GM21381 (cell line): ENCODE data around the gene IGFL1.
"Not testable (repeated sequence)": the region's sequence is repeated elsewhere in the genome, so short reads cannot be mapped to it uniquely, and the experiment has no call there.

Source experiments
- ATAC-seq: cut with Tn5 transposase; IDR thresholded peaks from one replicate; pipeline ENCODE4 v1.9.1; 2021; ENCODE audit warnings: mild to moderate bottlenecking, moderate library complexity; ENCODE audit not compliant: unreplicated experiment

Gene IGFL1

GRCh38 chr19:46229442-46229841 lies at the start of gene IGFL1:
TSS of gene IGFL1 (plus strand) at chr19:46229742. CDS start at chr19:46229775, 33 bp downstream.
- ATAC-seq = no peak

GRCh38 chr19:46180701-46181387 lies 48.7 kb upstream of the IGFL1 start:
- no peak for ATAC-seq

GRCh38 chr19:46181388-46181779 lies 48.2 kb upstream of the IGFL1 start:
- ATAC-seq = no peak

- ATAC-seq = no peak
Measured at GRCh38 chr19:46182476-46182875, 47.1 kb upstream of the IGFL1 start.

GRCh38 chr19:46184775-46185710 lies 44.5 kb upstream of the IGFL1 start:
- ATAC-seq = not testable (repeated sequence)

DNA sequence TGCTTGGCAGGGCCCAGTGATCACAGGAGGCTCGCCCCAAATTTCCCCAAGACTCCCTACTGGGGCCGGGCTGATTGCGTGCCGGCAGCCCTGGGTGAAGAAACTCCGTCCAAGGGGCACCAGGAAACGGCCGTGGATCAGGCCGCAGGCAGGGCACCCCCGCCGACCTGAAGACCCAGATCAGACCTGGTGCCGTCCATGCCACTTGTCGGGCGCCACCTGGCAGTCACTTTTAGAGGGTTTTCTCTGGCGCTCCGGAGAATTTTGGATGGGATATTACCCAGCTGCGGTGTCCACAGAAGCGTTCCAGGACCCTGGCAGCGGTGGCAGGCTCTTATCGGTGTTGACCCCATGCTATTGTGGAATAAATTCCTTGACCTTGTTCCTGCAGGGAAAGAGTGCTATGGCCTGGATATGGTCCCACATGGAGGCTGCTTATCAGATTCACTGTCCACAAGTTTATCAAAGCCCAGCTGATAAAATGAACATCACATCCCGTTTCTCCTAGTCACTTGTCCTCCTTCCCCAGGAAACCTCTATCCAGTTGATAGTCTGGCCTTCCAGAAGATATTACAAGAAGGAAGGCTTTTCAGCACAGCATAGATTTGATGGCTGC lies 43.3 kb upstream of the IGFL1 start:
- ATAC-seq = no peak

- no peak for ATAC-seq
Measured at GRCh38 chr19:46186717-46187101, 42.8 kb upstream of the IGFL1 start.

- no peak for ATAC-seq
Measured at GRCh38 chr19:46189971-46190888, 39.3 kb upstream of the IGFL1 start.

GRCh38 chr19:46191356-46191755 lies 38.2 kb upstream of the IGFL1 start:
- no peak for ATAC-seq

- no peak for ATAC-seq
Measured at GRCh38 chr19:46191972-46192371, 37.6 kb upstream of the IGFL1 start.

- not testable (repeated sequence) for ATAC-seq
Measured at GRCh38 chr19:46192626-46192991, 36.9 kb upstream of the IGFL1 start.

DNA sequence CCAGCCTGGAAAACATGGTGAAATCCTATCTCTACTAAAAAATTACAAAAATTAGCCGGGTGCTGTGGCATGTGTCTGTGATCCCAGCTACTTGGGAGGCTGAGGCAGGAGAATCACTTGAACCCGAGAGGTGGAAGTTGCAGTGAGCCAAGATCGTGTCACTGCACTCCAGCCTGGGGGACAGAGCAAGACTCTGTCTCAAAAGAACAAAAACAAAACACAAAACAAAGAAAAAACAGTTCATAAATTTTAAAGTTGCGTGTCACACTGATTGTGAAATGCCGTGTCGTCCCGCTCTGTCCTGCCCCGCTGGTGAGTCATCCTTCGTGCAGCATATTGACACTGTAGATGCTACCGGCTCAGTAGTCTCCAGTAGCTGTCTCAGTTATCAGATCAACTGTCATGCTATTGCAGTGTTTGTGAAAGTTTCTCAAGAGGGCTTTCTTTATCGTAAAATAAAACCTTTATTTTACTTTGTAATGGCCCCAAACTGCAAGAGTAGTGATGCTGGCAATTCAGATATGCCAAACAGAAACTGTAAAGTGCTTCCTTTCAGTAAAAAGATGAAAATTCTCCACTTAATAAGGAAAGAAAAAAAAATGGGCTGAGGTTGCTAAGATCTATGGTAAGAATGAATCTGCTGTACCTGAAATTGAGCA lies 36.4 kb upstream of the IGFL1 start:
- ATAC-seq = no peak

DNA sequence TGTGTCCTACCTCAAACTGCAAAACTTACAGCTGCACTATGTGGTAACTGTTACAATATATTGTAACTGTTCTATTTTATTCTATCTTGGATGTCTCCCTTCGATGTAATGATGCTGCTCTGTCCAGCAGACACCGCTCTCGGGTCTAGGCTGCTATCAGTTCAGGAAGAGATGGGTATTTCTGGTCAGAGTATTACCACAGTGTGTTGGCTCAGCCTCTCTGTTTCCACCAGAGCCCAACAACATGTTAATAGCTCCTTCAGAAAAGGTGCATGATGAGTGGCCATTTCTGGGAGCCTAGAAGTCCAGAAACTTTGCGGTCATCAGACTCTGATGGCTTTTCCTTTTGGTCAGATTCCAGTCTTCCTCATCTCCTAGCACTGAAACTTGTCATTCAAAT lies 35.9 kb upstream of the IGFL1 start:
- ATAC-seq = no peak

DNA sequence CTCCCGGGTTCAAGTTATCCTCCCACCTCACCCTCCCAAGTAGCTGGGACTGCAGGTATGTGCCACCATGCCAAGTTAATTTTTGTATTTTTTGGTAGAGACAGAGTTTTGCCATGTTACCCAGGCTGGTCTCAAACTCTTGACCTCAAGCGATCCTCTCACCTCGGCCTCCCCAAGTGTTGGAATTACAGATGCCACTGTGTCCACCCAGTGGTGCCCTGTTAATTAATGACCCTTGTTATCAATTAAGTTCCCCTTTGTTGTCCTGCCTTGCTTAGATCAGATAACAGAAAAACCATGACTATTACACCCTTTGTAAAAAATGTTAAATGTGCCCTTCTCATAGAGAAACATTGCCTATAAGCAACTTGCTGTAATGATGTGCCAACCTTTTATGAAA lies 34.4 kb upstream of the IGFL1 start:
- no peak for ATAC-seq

DNA sequence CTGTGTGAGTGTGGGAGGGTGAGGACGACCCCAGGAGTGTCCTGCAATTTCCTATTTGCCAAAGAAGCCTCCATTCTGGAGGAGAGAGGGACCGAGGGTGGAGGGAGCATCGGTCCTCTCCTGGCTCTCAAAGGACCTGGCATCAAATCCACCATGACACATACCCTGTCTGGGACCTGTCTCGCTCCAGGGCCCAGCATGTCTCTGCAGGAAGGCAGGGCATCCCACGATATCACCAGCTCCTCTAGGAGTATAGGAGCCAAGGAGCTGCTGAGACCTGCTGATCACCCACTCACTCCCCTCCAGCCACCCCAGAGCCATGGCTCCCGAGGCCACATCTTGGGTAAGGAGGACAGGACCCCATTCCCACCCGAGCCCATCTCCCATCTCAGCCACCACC lies 33.6 kb upstream of the IGFL1 start:
- ATAC-seq = not testable (repeated sequence)

- no peak for ATAC-seq
Measured at GRCh38 chr19:46196410-46197124, 33.0 kb upstream of the IGFL1 start.

- no peak for ATAC-seq
Measured at GRCh38 chr19:46197314-46198070, 32.0 kb upstream of the IGFL1 start.

DNA sequence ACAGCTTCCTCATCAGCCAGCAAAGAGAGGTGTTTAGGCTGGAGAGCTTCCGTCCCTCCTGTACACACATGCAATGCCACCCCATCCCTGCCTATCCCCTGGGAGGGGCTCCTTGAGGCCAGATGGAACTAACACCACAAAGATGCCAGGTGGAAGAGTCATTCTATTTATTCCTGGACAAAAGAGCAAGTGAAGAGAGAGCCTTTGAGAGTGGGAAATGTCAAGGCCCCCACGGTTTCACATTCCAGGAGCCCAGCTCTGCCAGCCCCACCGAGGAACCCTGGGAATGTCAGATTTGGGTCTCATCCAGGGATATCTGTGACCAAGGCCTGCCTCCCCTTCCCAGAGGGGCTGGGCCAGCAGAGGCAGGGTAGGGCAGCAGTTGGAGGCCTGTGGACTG lies 30.8 kb upstream of the IGFL1 start:
- no peak for ATAC-seq
